Upper lobe of left lung (tissue), 4 donors: ENCODE measurements around the gene PLD2.

Experiments used
- CTCF ChIP-seq, 6 experiments: fragments of 450-650 bp in 4 of 6; fragments of 200-600 bp in 2 of 6; sonication (generic) in 2 of 6; IDR thresholded peaks; one replicate each; pipeline ENCODE4 v1.5.1; 2016 to 2019; ENCODE audit warnings: antibody characterized with exemption in 6 of 6
- EP300 ChIP-seq, 4 donors: sonication (generic); formaldehyde crosslinking; IDR thresholded peaks; one replicate each; pipeline ENCODE4 v1.5.1; 2017; ENCODE audit warnings: antibody characterized with exemption in 4 of 4, control low read depth in 2 of 4
- POLR2A ChIP-seq, 4 donors: fragments of 450-650 bp; IDR thresholded peaks; one replicate each; pipeline ENCODE4 v1.5.1; 2016 to 2017; ENCODE audit warnings: antibody characterized with exemption in 4 of 4, mild to moderate bottlenecking in 2 of 4
- POLR2AphosphoS5 ChIP-seq, 2 donors: sonication (generic); formaldehyde crosslinking; IDR thresholded peaks; one replicate each; pipeline ENCODE4 v1.5.1; 2017; ENCODE audit warnings: antibody characterized with exemption in 2 of 2

- TF ChIP-seq CTCF (IDR thresholded peaks at IDR 0.05), result no peak
- no peak for TF ChIP-seq POLR2AphosphoS5 (IDR thresholded peaks at IDR 0.05)
- TF ChIP-seq EP300 (IDR thresholded peaks at IDR 0.05), result no peak
- no peak for TF ChIP-seq POLR2A (IDR thresholded peaks at IDR 0.05)
Observed at GRCh38 chr17:4800462-4801196, 6.3 kb upstream of the PLD2 start.
